ENCODE measurements around the gene RBL1. TPM values are rescaled to one million over a fixed set of nuclear protein-coding genes. Genes with fewer than 3 reads are reported as not detected.
"Not testable (repeated sequence)": the region's sequence is repeated elsewhere in the genome, so short reads cannot be mapped to it uniquely, and the experiment has no call there.

Gene RBL1
- total RNA-seq, 1 donor from 2014 or later, result 3.2 TPM

DNA sequence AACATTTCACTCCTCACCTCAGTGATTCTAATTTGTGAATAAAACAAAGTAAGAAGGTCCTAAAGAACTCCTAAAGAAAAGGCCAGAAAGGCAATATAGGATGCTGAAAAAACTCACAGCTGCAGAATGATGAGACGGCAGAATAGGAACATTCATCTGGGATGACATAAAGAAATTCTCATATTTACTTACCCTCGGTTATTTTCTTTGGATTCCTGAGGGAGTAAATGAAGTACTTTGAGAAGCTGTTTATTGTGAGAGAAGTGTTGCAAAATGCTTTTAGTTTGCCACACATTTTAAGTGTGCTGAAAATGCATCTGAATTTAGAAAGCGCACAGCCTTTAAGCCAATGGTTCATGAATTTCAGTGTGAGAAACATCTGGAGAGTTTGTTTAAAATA is 35.7 kb upstream of the RBL1 start:
- FAIRE-seq (no peak), DNase-seq (ENCODE audit: low read depth) (no peak)
- TF ChIP-seq, protein P1, sequence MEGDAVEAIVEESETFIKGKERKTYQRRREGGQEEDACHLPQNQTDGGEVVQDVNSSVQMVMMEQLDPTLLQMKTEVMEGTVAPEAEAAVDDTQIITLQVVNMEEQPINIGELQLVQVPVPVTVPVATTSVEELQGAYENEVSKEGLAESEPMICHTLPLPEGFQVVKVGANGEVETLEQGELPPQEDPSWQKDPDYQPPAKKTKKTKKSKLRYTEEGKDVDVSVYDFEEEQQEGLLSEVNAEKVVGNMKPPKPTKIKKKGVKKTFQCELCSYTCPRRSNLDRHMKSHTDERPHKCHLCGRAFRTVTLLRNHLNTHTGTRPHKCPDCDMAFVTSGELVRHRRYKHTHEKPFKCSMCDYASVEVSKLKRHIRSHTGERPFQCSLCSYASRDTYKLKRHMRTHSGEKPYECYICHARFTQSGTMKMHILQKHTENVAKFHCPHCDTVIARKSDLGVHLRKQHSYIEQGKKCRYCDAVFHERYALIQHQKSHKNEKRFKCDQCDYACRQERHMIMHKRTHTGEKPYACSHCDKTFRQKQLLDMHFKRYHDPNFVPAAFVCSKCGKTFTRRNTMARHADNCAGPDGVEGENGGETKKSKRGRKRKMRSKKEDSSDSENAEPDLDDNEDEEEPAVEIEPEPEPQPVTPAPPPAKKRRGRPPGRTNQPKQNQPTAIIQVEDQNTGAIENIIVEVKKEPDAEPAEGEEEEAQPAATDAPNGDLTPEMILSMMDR (IDR thresholded peaks at IDR 0.05; ENCODE audit: insufficient read depth, low read length, severe bottlenecking), result no peak
- no peaks in the 10 kb centered on the region for H3K36me3 ChIP-seq (ENCODE audit: control insufficient read depth, insufficient read depth, low read length)
- H3K27me3 ChIP-seq (ENCODE audit: control insufficient read depth, insufficient read depth, low read length), result peaks cover 2% of the 10 kb centered on the region
- H3K4me3 ChIP-seq (ENCODE audit: low read depth, low read length), result no peak overlapping the region

DNA sequence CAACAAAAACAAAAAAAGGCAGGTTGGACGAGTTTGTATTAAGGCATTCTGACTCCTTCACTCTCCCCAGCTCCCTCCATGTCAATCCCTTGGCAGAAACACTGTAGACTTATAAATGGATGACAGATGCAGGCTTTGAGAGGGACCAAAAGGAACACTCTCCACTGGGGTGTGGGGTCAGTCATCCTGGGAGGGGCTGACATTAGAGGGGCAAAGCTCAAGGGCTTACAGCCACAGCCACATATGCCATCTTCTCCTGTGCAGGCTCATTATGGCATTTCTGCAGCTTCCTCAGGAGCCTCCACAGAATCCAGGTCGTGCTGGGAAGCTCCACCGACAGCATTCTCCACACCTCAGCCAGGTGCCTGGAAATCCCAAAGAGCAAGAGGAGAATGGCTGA is 33.0 kb upstream of the RBL1 start:
- FAIRE-seq, result no peak
- Histone ChIP-seq H3K4me3 (ENCODE audit: low read depth, low read length) (no peak overlapping the region), H3K27me3 (ENCODE audit: control insufficient read depth, insufficient read depth, low read length) (peaks cover 2% of the 10 kb centered on the region), H3K36me3 (ENCODE audit: control insufficient read depth, insufficient read depth, low read length) (no peaks in the 10 kb centered on the region)
- TF ChIP-seq, protein P1 (IDR thresholded peaks at IDR 0.05; ENCODE audit: insufficient read depth, low read length, severe bottlenecking), result no peak
- DNase-seq (ENCODE audit: low read depth), result no peak

DNA sequence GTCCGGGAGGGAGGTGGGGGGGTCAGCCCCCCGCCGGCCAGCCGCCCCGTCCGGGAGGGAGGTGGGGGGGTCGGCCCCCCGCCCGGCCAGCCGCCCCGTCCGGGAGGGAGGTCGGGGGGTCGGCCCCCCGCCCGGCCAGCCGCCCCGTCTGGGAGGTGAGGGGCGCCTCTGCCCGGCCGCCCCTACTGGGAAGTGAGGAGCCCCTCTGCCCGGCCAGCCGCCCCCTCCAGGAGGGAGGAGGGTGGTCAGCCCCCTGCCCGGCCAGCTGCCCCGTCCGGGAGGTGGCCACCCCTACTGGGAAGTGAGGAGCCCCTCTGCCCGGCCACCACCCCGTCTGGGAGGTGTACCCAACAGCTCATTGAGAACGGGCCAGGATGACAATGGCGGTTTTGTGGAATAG is 30.5 kb upstream of the RBL1 start:
- not testable (repeated sequence) for H3K27me3 ChIP-seq (ENCODE audit: control insufficient read depth, insufficient read depth, low read length); H3K36me3 ChIP-seq (ENCODE audit: control insufficient read depth, insufficient read depth, low read length); FAIRE-seq; DNase-seq (ENCODE audit: low read depth); H3K4me3 ChIP-seq (ENCODE audit: low read depth, low read length)

DNA sequence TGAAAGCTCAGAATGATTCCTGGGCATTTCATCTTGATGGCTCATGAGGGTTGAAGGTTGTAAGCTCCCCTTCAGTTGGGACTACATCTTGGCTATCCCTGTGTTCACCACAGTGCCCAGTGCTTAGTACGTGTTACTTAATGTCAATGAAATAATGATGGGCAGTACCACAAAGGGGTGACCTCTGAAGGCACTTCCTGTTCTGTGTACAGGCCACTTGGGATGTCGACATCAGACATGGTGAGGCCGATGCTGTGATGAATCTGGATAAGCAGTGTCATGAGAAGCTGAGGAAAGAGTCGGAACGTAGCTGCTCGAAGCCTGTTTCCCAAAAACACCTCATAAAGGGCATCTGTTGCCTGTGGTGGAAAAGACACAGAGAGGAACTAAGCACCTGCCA is 27.6 kb upstream of the RBL1 start:
- Histone ChIP-seq H3K4me3 (ENCODE audit: low read depth, low read length) (no peak overlapping the region), H3K27me3 (ENCODE audit: control insufficient read depth, insufficient read depth, low read length) (no peaks in the 10 kb centered on the region), H3K36me3 (ENCODE audit: control insufficient read depth, insufficient read depth, low read length) (no peaks in the 10 kb centered on the region)
- DNase-seq (ENCODE audit: low read depth), result no peak
- TF ChIP-seq, protein P1 (IDR thresholded peaks at IDR 0.05; ENCODE audit: insufficient read depth, low read length, severe bottlenecking), result no peak
- FAIRE-seq, result no peak

DNA sequence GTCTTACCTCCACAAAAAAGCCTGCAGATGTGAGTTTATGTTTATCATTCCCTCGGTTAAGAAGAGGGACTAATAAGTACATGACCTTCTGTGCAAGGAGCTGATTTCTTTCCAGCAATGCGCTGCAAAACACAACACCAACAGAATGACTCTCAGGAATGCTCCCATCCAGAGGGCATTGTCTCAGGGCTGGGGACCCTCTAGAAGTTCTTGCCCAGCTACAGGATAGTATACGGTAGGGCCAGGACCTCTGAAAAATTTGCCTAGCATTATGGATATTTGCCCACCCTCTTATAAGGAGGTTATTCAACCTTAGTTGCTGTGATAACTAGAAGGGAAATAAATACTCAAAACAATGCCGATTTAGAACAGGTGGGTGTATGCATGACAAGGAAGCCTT is 24.7 kb upstream of the RBL1 start:
- TF ChIP-seq, protein P1 (IDR thresholded peaks at IDR 0.05; ENCODE audit: insufficient read depth, low read length, severe bottlenecking), result no peak

DNA sequence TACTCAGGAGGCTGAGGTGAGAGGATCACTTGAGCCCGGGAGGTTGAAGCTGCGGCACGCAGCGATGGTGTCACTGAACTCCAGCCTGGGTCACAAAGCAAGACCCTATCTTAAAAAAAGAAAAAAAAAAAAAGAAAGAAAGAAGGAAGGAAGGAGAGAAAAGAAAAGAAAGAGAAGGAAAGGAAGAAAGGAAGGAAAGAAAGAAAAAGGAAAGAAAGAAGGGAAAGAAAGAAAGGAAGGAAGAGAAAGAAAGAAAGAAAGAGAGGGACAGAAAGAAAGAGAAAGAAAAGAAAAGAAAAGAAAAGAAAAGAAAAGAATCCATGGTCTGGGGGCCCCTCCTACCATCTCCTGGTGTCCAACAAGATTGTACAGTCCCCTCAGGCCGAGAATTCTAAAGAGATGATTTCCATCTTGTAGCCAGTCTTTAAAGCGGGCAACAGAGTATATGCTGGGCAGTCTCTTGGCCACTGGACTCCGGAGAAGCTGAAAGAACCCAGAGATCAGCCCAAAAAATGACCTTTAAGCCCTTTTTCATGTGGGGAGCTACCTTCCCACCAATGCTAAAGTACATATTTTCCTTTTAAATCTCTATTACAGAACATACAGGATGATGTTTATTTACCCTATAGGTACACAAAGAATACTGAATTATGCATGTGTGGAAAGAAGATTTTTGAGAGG is 23.7 kb upstream of the RBL1 start:
- no peak for DNase-seq (ENCODE audit: low read depth)
- TF ChIP-seq, protein P1 (IDR thresholded peaks at IDR 0.05; ENCODE audit: insufficient read depth, low read length, severe bottlenecking), result no peak
- no peaks in the 10 kb centered on the region for H3K36me3 ChIP-seq (ENCODE audit: control insufficient read depth, insufficient read depth, low read length)
- no peak overlapping the region for H3K4me3 ChIP-seq (ENCODE audit: low read depth, low read length)
- H3K27me3 ChIP-seq (ENCODE audit: control insufficient read depth, insufficient read depth, low read length), result peaks cover 2% of the 10 kb centered on the region
- no peak for FAIRE-seq

More for the DNA sequence above, 24.7 kb upstream of the RBL1 start:
- Histone ChIP-seq H3K4me3 (ENCODE audit: low read depth, low read length) (no peak overlapping the region), H3K27me3 (ENCODE audit: control insufficient read depth, insufficient read depth, low read length) (peaks cover under 1% of the 10 kb centered on the region), H3K36me3 (ENCODE audit: control insufficient read depth, insufficient read depth, low read length) (no peaks in the 10 kb centered on the region)
- DNase-seq (ENCODE audit: low read depth) (no peak), FAIRE-seq (no peak)
